Activated T-cell treated with anti-CD3 and anti-CD28 coated beads, Interleukin-2, amount 50 U/mL, for 1 hour (primary cell): ENCODE results near the gene PRSS33.

Experiments
- DNase-seq: peaks from one replicate; pipeline ENCODE4 v3.0.0-alpha.2; 2020

Gene PRSS33

GRCh38 chr16:2739625-2740430 lies 47.5 kb downstream of the PRSS33 start:
- DNase-seq = no peak

DNA sequence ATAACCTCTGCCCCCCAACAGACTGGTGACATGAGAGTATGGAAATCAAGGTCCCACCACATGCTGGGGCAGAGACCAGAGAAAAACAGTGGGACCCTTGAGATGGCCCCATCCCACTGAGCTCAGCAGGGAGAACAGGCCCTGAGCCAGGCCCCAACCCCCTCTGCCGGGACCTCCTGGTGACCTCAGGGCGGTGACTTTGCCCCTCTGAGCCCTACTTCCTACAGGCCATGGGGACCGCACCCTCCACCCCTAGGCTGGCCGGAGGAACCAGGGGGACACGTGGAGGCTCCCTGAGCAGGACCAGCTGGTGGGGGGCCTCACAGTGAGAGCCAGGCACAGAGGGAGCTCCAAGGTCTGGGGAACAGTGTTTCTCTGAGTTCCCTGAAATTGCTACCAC lies 48.7 kb downstream of the PRSS33 start:
- no peak for DNase-seq

- DNase-seq = no peak
Observed at GRCh38 chr16:2737895-2738418, 49.4 kb downstream of the PRSS33 start.

- no peak for DNase-seq
Observed at GRCh38 chr16:2737238-2737605, 50.1 kb downstream of the PRSS33 start.

DNA sequence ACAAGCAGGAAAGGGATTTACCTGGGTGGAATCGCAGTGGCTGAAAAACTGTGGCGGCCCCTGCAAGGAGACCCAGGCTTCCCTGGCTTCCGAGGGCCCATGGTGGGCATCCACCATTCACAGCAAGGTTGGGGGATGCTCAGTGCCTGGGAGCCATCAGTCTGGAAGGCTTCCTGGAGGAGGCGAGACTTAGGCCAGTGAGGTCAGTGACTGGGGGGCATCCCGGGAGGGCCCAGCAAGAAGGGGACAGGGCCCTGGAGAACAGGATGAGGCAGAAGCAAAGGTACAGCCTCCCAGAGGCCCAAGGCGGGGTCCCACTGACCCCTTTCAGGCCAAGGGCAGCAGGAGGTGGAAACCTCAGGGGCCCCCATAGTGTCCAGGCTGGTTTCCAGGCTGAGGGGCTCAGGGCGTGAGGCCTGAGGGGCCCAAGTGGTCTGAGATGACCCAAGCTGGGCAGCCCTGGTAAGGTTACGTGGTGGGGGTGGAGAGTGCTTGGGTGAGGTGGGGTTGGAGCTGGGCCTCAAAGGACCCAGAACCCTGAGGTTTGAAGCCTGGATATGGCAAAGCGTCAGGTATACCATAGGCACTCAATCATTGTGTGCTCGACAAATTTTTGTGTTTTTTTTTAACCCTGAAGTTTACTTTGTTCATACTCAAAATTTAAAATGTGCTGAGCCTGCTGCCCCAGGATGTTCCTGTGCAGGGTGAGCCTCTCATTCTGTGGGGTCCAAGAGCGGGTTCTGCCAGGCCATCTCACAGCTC lies 50.7 kb downstream of the PRSS33 start:
- no peak for DNase-seq

DNA sequence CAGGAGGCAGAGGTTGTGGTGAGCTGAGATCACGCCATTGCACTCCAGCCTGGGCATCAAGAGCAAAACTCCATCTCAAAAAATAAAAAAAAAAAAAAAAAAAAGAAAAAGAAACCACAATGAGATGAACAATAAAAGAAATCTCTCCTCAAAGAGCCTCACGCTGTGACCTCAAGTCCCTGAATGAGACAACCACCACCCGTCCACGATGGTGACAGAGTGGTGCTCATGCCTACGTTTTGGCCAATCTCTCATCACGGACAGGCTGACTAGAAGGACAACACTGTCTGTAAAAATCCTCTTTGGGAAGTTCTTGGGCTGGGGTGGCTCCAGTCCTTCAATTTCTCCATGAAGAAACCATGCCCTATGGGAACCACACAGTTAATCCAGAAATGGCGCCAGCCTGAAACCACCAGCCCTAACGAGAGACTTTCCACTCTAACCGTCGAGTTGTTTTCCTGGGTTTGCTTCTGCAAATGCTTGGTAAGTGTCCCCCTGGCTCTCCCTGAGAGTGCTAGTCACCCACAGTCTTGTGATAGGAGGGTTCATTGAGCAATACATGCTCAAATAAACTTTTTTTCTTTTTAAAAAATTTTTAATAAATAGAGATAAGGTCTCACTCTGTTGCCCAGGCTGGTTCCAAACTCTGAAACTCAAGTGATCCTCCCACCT lies 52.4 kb downstream of the PRSS33 start:
- DNase-seq = no peak
